GM10847 (cell line): ENCODE measurements around the gene QSER1.
A peak's percentile ranks its signal among the peaks of the same experiment; 100 is the strongest.

Experiments used
- POLR2A ChIP-seq: IDR thresholded peaks from 2 replicates; pipeline ENCODE4 v1.6.1; 2011; ENCODE audit not compliant: insufficient read length; ENCODE audit errors: extremely low read depth

The QSER1 gene

GRCh38 chr11:32892355-32893092 is at the start of gene QSER1:
TSS of gene QSER1 (plus strand) at chr11:32892811. CDS start at chr11:32893126, 315 bp downstream.
- TF ChIP-seq POLR2A: peak; percentile 86

GRCh38 chr11:32843544-32843943 is 49.1 kb upstream of the QSER1 start:
- TF ChIP-seq POLR2A: no peak

- no peak for TF ChIP-seq POLR2A
Measured at GRCh38 chr11:32847511-32847910, 45.1 kb upstream of the QSER1 start.

- no peak for TF ChIP-seq POLR2A
Measured at GRCh38 chr11:32849761-32850160, 42.9 kb upstream of the QSER1 start.

- no peak for TF ChIP-seq POLR2A
Measured at GRCh38 chr11:32851251-32851650, 41.4 kb upstream of the QSER1 start.

- TF ChIP-seq POLR2A: no peak
Measured at GRCh38 chr11:32852207-32852606, 40.4 kb upstream of the QSER1 start.

GRCh38 chr11:32855601-32856000 is 37.0 kb upstream of the QSER1 start:
- TF ChIP-seq POLR2A: no peak

GRCh38 chr11:32858731-32859130 is 33.9 kb upstream of the QSER1 start:
- no peak for TF ChIP-seq POLR2A

GRCh38 chr11:32861850-32862577 is 30.6 kb upstream of the QSER1 start:
- TF ChIP-seq POLR2A: no peak

- no peak for TF ChIP-seq POLR2A
Measured at GRCh38 chr11:32864555-32864954, 28.1 kb upstream of the QSER1 start.

- TF ChIP-seq POLR2A: no peak
Measured at GRCh38 chr11:32870676-32871075, 21.9 kb upstream of the QSER1 start.

- no peak for TF ChIP-seq POLR2A
Measured at GRCh38 chr11:32874132-32874531, 18.5 kb upstream of the QSER1 start.

- TF ChIP-seq POLR2A: no peak
Measured at GRCh38 chr11:32881286-32881685, 11.3 kb upstream of the QSER1 start.

GRCh38 chr11:32883421-32883820 is 9.2 kb upstream of the QSER1 start:
- no peak for TF ChIP-seq POLR2A

- no peak for TF ChIP-seq POLR2A
Measured at GRCh38 chr11:32884023-32884422, 8.6 kb upstream of the QSER1 start.

- TF ChIP-seq POLR2A: no peak
Measured at GRCh38 chr11:32884770-32885384, 7.7 kb upstream of the QSER1 start.

- TF ChIP-seq POLR2A: no peak
Measured at GRCh38 chr11:32885556-32885955, 7.1 kb upstream of the QSER1 start.

GRCh38 chr11:32886180-32886579 is 6.4 kb upstream of the QSER1 start:
- no peak for TF ChIP-seq POLR2A
